Uterus (tissue), 4 donors: ENCODE measurements around the gene DENND1A. TPM values are rescaled to one million over a fixed set of nuclear protein-coding genes. Genes with fewer than 3 reads are reported as not detected.

Experiments used
- DNase-seq, 2 donors: peaks; one replicate each; pipeline ENCODE4 v3.0.0-alpha.2; 2019 to 2020
- H3K27ac ChIP-seq, 2 donors: fragments of 200-600 bp; sonication (generic); 1 replicate in 1 of 2; 2 replicates in 1 of 2; pipeline ENCODE4 v1.5.1; 2016 to 2018
- H3K27me3 ChIP-seq, 2 donors: fragments of 200-600 bp; sonication (generic); one replicate each; pipeline ENCODE4 v1.5.1; 2018 to 2019; ENCODE audit warnings: control low read depth in 1 of 2
- H3K36me3 ChIP-seq, 2 donors: fragments of 200-600 bp; sonication (generic); one replicate each; pipeline ENCODE4 v1.5.1; 2019; ENCODE audit warnings: control low read depth in 1 of 2
- H3K4me1 ChIP-seq, 2 donors: fragments of 200-600 bp; sonication (generic); one replicate each; pipeline ENCODE4 v1.5.1; 2018 to 2019; ENCODE audit warnings: control low read depth in 1 of 2
- H3K4me3 ChIP-seq, 2 donors: fragments of 200-600 bp; sonication (generic); 1 replicate in 1 of 2; 2 replicates in 1 of 2; pipeline ENCODE4 v1.5.1; 2018 to 2019; ENCODE audit warnings: mild to moderate bottlenecking in 1 of 2
- H3K9me3 ChIP-seq, 2 donors: fragments of 200-600 bp; sonication (generic); one replicate each; pipeline ENCODE4 v1.5.1; 2019; ENCODE audit warnings: control low read depth in 1 of 2
- POLR2A ChIP-seq, 2 donors: fragments of 450-650 bp; IDR thresholded peaks; one replicate each; pipeline ENCODE4 v1.6.1; 2016; ENCODE audit warnings: antibody characterized with exemption in 2 of 2, mild to moderate bottlenecking in 1 of 2, moderate library complexity in 1 of 2
- intact Hi-C: fragments of 100-400 bp; cut with DNase I; formaldehyde crosslinking; loops from one replicate; pipeline ENCODE4 v1.15.1; 2023; ENCODE audit warnings: low total_unique reads
- total RNA-seq, 4 donors: library from RNA; depleted of rRNA in 3 of 4; stranded (reverse); fragments of >200 nt in 3 of 4; gene quantifications; one replicate each; pipeline versions ENCODE4 v1.1.0 to v1.2.4, GENCODE V29; 2014 to 2023
- TF ChIP-seq, protein P1 (sequence below), 4 experiments: fragments of 200-600 bp in 2 of 4; fragments of 450-650 bp in 2 of 4; sonication (generic) in 2 of 4; IDR thresholded peaks; one replicate each; pipeline ENCODE4 v1.5.1; 2016 to 2019; ENCODE audit warnings: antibody characterized with exemption in 4 of 4, mild to moderate bottlenecking in 2 of 4, moderate library complexity in 1 of 4
- donor health status: DM: yes; HTN: yes; CAD: no.

DENND1A gene
- total RNA-seq, 4 donors from 2014 or later = 10.8 to 34.5 (median 22.6) TPM

- Histone ChIP-seq H3K4me3 (no peak overlapping the region), H3K27ac (no peak overlapping the region)
Observed at GRCh38 chr9:123825342-123826060, 104.4 kb downstream of the DENND1A start.

GRCh38 chr9:123823194-123823947, 106.6 kb downstream of the DENND1A start:
- DNase-seq = no peak
- Histone ChIP-seq H3K4me1 (peaks cover 0 to 4% of the 10 kb centered on the region in 2 donors), H3K4me3 (no peak overlapping the region), H3K27ac (no peak overlapping the region), H3K9me3 (peaks cover 0 to 7% of the 10 kb centered on the region in 2 donors), H3K36me3 (no peaks in the 10 kb centered on the region), H3K27me3 (no peaks in the 10 kb centered on the region)
- TF ChIP-seq, protein P1, sequence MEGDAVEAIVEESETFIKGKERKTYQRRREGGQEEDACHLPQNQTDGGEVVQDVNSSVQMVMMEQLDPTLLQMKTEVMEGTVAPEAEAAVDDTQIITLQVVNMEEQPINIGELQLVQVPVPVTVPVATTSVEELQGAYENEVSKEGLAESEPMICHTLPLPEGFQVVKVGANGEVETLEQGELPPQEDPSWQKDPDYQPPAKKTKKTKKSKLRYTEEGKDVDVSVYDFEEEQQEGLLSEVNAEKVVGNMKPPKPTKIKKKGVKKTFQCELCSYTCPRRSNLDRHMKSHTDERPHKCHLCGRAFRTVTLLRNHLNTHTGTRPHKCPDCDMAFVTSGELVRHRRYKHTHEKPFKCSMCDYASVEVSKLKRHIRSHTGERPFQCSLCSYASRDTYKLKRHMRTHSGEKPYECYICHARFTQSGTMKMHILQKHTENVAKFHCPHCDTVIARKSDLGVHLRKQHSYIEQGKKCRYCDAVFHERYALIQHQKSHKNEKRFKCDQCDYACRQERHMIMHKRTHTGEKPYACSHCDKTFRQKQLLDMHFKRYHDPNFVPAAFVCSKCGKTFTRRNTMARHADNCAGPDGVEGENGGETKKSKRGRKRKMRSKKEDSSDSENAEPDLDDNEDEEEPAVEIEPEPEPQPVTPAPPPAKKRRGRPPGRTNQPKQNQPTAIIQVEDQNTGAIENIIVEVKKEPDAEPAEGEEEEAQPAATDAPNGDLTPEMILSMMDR (IDR thresholded peaks at IDR 0.05) = no peak
- TF ChIP-seq POLR2A (IDR thresholded peaks at IDR 0.05) = no peak
- intact Hi-C loops = no loop called here

More at GRCh38 chr9:123825342-123826060, 104.4 kb downstream of the DENND1A start:
- intact Hi-C loops = no loop called here
- TF ChIP-seq POLR2A (IDR thresholded peaks at IDR 0.05) = no peak
- TF ChIP-seq, protein P1 (IDR thresholded peaks at IDR 0.05) = no peak
- no peak for DNase-seq
- Histone ChIP-seq H3K27me3 (no peaks in the 10 kb centered on the region), H3K9me3 (peaks cover 0 to 15% of the 10 kb centered on the region in 2 donors), H3K4me1 (peaks cover 0 to 4% of the 10 kb centered on the region in 2 donors), H3K36me3 (no peaks in the 10 kb centered on the region)

DNA sequence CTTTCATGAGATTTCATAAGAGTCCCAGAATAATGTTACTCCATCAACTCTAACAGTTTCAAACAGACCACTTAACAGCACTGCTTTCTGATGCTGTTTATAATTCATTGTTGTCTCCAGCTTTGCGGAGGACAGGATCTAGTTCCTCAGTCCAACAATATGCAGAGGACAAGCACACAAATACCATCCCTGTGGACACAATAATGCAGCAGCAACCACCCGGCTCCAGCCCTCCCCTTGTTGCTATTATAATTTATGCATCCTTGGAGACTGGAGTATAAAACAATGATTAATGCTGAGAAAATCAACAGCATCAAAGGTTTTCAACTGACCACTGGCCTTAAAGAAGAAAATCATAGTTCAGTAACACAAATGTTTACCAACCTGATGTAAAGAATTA, 108.3 kb downstream of the DENND1A start:
- intact Hi-C loops = no loop called here
- Histone ChIP-seq H3K36me3 (no peaks in the 10 kb centered on the region), H3K9me3 (no peaks in the 10 kb centered on the region), H3K4me3 (no peak overlapping the region), H3K4me1 (peaks cover 0 to 4% of the 10 kb centered on the region in 2 donors), H3K27ac (no peak overlapping the region), H3K27me3 (no peaks in the 10 kb centered on the region)
- no peak for TF ChIP-seq POLR2A (IDR thresholded peaks at IDR 0.05)
- TF ChIP-seq, protein P1 (IDR thresholded peaks at IDR 0.05) = no peak
- no peak for DNase-seq

- intact Hi-C loops = no loop called here
- DNase-seq = no peak
- Histone ChIP-seq H3K27me3 (no peaks in the 10 kb centered on the region), H3K36me3 (no peaks in the 10 kb centered on the region), H3K4me3 (no peak overlapping the region), H3K27ac (no peak overlapping the region), H3K9me3 (no peaks in the 10 kb centered on the region), H3K4me1 (peaks cover 0 to 4% of the 10 kb centered on the region in 2 donors)
- TF ChIP-seq POLR2A (IDR thresholded peaks at IDR 0.05) = no peak
- TF ChIP-seq, protein P1 (IDR thresholded peaks at IDR 0.05) = no peak
Observed at GRCh38 chr9:123820139-123820538, 109.8 kb downstream of the DENND1A start.
